HG03520 (cell line): ENCODE measurements around the gene RBBP7.

Source experiments
- ATAC-seq: cut with Tn5 transposase; IDR thresholded peaks from one replicate; pipeline ENCODE4 v1.9.1; 2021; ENCODE audit warnings: mild to moderate bottlenecking, moderate library complexity; ENCODE audit not compliant: unreplicated experiment

The RBBP7 gene

DNA sequence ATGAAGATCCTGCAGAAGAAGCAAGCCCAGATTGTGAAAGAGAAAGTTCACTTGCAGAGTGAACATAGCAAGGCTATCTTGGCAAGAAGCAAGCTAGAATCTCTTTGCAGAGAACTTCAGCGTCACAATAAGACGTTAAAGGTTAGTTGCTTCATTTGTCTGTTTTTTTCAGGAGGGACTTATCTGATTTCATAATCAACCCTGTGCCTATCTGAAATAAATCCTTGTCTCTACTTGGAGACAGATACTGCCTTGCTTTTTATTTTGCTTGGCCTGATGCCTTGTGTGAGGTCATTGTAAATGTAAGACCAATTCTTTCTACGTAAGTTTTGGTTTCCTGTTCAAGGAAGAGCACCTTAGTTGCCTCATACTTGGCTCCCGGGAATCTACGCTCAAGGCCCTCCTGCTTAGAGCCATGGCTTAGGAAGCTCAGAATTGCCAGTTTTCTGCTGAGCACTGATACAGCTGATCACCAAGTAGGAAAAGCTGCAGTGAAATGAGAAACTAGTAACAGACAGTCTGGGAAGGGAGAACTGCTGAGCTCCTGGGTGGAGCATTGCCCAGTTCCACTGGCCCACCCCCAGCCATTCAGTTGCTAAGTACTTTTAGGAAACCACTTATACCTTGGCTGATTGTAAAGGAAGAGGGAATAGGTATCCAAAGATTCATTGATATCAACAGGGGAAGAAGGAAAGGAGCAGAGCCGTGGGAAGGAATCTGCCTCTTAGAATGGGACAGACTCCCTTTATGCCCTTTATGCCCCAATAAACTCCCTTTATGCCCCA lies 41.8 kb downstream of the RBBP7 start:
- ATAC-seq, result no peak

DNA sequence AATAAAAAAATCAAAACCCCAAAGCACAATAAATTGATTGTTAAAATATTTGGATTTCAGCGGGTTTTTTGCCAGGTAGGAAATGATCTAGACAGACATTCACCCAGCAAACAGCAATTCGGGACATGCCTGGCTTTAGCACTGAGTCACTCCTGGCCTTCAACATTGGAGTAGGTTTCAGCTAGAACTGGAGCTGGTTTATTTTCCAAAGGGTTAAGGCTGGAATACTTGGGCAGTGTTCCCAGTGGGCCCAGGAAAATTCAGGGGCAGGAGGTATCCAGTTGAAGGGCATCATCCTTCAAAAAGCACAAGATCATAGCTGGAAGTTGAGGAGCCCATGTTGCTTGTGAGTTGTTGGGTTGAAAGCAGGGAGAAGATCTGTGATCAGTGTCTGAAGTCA lies 42.9 kb downstream of the RBBP7 start:
- ATAC-seq, result no peak

DNA sequence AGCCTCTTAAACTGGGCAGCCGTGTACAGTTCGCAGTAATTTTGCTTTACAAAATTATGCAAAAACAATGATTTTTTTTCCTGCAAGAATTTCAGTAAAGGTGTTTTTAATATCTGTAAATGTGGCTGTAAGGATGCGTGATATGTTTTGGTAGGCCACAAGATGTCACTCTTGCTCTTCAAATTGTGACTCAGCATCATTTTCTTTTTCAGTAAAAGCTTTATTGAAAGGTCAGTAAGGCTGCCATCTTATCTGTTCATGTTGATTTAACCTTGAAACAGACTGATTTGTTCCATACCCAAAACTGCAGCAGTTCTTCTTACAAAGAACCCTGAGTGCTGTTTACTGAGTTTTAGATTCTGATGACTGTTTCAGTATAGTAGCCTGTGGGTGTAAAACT lies 44.0 kb downstream of the RBBP7 start:
- ATAC-seq, result no peak

DNA sequence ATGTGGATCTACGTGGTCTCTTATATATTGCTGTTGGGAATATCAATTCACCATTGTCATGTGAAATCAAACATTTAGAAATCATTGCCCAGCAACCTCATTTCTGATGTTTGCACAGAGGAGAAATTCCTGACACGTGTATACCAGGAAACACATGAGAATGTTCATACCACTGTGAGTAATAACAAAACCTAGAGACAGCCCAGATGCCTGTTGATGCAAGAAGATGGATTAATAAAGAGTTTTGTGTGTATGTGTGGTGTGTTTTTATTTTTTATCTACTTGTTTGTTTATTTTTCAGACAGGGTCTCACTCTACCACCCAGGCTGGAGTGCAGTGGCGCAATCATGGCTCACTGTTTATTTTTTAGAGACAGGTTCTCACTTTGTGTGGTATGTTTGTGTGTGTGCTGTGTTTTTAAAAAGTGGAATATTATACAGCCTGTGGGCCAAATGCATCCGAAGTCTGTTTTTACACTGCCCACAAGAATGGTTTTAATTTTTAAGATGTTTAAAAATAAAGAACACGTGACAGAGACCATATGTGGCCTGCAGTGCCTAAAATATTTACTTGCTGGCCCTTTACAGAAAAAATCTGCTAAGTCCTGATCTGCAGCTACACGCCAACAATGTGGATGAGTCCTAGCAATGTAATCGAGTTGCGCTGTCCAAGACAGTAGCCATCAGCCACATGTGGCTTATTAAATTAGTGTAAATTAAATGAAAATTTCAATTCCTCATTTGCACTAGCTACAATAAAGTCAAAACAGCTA lies 44.7 kb downstream of the RBBP7 start:
- ATAC-seq, result no peak

DNA sequence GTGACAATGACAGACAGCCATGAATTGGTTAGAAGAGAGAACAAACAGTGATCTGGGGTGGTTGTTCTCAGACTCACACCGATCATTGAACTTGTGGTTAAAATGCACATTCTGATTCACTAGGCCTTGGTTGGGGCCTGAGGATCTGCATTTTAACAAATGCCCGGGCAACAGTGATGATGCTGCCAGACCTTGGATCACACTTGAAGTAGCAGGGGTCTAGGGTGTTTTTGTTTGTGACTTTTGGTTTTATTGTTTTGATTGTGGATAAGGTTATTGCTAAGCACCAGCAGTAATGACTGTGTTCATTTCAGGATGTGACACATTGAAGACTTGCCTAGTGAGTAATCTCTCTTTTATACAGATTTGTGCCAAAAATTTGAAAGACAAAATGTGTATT lies 47.4 kb downstream of the RBBP7 start:
- ATAC-seq, result no peak

DNA sequence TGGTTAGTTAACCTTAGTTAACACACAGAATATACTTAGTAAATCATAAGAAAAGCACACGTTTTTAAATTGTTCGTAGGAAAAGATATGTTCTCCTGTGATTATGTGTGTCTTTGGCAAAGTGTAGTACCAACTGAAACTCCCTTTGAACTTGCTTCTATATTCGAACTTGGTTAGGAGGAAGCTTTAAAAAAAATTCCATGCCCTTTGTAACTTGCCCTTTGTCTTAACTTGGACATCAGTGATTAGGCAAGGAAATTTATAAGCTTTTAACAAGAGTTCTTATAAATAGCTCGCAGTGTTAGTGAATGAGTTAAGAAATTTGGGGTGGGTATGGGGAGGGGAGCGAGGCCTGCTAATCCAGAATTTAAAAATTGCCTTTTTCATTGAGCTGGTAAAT lies 50.5 kb downstream of the RBBP7 start:
- no peak for ATAC-seq

DNA sequence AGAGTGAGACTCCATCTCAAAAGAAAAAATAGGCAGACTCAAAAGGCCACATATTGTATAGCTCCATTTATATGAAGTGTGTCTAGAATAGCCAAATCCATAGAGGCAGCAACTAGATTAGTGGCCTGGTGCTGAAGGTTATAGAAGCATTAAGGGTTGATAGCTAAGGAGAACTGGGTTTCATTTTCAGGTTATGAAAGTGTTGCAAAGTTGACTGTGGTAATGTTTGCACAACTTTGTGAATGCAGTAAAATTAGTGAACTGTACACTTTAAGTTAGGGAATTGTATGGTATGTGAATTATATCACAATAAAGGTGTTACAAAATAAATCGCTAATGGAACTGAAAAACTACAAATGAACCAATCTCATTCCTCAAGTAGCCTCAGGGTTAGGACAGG lies 55.6 kb downstream of the RBBP7 start:
- no peak for ATAC-seq

DNA sequence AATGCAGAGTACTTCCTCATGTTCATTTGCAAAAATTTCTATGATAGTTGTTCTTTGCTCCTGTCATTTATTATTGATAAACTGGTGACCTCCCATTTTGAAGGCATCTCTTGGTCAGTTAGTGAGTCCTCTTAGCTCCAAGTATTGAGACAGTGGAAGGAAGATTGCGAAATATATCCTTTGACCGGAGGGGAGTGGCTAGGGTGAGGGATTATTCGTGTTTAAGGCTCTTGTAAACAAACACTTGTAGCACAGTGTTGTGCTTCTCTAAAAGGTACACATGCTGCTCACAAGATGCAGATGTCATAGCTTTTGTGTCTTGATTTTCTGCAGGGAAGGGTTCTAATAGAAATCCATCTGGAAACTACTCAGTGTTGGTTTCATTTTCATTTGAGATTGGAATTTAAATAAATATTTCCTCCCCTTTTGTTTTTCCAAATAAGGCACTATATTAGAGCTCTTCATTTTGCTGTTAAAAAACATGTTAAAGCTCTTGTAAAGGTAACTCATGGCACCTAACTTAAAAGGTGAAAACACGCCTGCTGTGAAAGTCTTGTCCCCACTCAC lies 62.1 kb downstream of the RBBP7 start:
- no peak for ATAC-seq

DNA sequence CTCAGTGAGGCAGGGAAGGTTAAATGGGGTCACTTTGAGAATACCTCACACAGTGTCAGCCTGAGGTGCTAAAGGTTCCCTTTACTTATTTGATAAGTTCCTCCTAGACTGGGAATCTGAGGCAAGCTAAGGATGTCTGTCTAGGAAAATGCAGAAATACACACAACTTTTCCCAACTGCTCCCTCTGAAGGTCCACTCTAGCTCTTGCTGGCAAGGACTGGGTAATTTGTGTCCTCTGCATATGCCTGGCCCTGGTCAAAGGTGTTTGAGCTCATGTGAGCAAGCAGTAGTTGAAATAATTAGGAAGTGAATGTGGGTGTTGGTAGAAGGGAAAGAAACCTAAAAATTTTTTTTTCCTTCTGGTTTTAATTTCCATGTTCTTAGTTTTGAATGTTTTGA lies 62.6 kb downstream of the RBBP7 start:
- no peak for ATAC-seq

DNA sequence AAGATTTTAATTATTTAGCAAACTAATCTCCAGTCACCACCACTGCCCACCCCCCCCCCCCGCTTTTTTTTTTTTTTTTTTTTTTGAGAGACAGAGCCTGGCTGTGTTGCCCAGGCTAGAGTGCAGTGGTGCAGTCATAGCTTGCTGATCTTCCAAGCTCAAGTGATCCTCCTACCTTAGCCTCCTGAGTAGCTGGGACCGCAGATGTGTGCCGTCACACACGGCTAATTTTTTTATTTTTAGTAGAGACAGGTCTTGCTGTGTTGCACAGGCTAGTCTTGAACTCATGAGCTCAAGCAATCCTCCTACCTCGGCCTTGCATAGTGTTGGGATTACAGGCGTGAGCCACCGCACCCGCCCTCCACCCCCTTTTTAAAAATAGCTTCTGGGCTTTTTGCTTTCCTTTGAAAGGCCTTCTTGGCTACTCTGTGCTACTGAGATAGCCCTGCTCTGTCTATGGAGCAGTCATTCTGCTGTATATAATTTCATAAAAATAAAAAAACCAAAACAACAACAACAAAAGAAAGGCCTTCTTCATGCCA lies 65.2 kb downstream of the RBBP7 start:
- no peak for ATAC-seq

DNA sequence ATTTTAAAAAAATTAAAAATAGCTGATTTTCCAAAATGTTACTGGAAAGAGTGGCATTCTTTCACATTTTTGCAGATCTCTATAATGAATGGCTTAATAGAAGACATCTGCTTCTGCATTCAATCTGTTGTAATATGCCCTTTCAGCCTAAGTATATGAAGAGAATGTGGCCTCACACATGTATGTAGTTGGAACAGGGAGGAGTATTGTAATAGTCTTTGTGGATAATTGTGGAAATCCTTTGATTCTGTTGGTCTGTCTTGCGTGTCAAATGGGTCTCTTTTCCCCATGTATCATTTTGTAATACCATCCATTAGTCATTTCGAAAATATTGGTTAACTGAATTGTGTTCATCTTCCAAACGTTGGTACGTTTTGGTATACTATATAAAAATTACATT lies 72.3 kb downstream of the RBBP7 start:
- ATAC-seq, result no peak

DNA sequence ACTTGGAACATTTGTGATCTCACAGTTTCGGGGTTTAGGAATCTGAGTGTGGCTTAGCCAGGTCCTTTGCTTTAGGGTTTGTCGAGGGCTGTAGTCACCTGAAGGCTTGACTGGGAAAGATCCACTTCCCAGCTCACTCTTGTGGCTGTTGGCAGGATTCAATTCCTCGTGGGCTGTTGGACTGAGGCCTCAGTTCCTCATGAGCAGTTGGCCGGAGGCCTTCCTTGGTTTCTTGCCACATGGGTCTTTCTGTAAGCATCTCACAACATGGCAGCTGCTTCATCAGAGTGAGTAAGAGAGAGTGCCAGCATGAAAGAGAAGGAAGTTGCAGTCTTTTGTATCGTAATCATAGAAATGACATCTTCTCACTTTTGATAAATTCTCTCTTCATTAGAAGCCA lies 72.8 kb downstream of the RBBP7 start:
- ATAC-seq, result no peak

DNA sequence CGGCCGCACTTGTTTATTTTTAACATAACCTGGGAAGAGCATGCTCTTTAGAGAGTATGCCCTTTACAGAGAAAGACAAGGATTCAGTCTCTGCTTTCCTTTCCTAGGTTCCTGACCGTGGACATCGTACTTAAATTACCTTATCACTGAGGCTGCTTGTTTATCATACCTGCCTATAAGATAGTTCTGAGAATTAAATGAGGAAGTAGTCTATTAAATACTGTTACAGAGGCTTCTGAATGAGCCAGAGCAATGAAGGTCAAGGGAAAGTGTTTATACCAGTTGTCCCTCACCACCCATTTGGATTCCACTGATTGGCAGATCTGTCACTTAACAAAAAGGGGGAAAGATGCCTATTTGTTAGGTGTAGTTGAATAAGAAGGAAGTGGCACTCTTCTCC lies 73.9 kb downstream of the RBBP7 start:
- ATAC-seq, result no peak
